ENCODE measurements around the gene FAIM2. TPM values are rescaled to one million over a fixed set of nuclear protein-coding genes. Genes with fewer than 3 reads are reported as not detected.

FAIM2 gene
- total and polyA plus RNA-seq, 3 experiments from 2014 or later = 0.39 to 0.72 (median 0.44) TPM

DNA sequence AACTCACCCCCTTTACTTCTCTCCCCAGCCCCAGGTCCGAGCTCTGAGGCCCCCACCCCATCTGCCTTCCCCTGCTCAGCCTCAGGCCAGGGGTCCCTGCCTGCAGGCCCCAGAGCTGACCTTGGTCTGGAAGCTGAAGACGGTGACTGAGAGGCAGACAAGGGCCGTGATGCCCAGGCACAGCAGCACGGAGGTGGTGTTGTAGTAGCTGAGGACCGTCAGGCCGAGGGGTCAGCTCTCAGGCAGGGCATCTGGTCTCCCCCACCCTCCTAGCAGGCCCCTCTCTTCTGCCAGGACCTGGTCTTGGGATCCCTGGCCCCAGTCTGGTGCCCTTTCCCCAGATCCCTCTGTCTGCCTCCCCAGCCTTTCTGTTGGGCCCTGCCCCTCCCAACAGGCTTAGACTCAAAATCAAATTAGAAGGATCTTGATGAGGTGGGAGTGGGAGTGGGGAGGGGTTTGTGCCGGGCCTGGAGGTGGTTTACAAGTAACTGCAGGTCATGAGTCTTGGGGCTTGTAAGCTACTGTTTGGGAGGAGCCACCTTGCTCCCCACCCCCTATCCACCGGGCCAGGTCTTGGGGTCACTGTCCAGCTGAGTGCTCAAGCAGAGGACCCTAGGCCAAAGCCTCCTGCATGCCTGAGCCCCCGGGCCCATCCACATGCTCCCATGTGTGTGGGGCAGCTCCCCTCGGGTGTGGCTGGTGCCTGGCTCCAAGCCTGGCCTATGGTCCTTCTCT, 14.2 kb downstream of the FAIM2 start:
- POLR2A ChIA-PET = no interaction called here
- H3K4me3 Mint-ChIP-seq = no peak overlapping the region
- no peak overlapping the region for H3K27ac ChIP-seq (ENCODE audit: low read depth, low read length)
- peaks cover 11 to 27% of the 10 kb centered on the region in 2 donors for H3K27me3 Mint-ChIP-seq
- DNase-seq = no peak
- no peaks in the 10 kb centered on the region for H3K9me3 ChIP-seq (ENCODE audit: low read length)
- H3K4me3 ChIP-seq (ENCODE audit: low read length) = no peak overlapping the region
- H3K4me1 ChIP-seq (ENCODE audit: insufficient read depth, low read length) = no peaks in the 10 kb centered on the region
- H3K4me1 Mint-ChIP-seq = no peaks in the 10 kb centered on the region
- H3K36me3 ChIP-seq (ENCODE audit: insufficient read depth, low read length) = no peaks in the 10 kb centered on the region
- H3K9me3 Mint-ChIP-seq = no peaks in the 10 kb centered on the region
- no peaks in the 10 kb centered on the region for H3K27me3 ChIP-seq (ENCODE audit: insufficient read depth, low read length, poor library complexity, severe bottlenecking)
- H3K36me3 Mint-ChIP-seq = no peaks in the 10 kb centered on the region
- CTCF ChIA-PET = no interaction called here
- peak overlapping the region in 2 of 8 donors; percentile 22 to 43 for H3K27ac Mint-ChIP-seq

DNA sequence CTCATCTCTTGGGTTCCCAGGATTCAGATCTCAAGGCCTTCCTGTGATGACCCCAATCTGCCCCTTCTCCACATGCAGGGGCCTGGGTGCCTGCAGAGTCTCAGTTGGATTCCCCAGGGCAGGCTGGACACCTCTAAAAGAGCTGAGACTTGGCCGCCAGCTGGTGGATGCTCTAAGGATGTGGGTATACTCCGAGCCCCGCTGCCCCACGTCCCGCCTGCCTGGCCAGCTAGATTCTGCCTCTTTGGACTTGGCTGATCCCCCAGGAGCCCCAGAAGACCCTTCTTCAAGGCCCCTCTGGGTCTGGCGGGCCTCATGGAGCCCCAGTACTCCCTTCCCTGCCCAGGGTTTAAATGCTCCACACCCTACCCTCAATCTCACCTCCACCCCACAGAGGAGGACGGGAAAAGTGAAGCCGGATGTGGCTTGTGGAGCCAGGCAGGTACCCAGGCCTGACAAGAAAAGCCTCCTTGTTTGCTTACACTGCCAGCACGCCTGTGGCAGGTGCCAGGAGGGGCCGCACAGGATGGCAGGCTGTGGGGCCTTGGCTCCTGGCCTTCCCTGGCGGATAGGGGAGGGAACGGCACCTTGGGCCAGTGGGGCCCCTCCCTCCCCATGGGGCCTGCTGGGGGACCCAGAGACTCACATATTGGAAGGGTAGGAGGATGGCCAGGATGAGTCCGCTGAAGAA, 15.1 kb downstream of the FAIM2 start:
- no peaks in the 10 kb centered on the region for H3K36me3 Mint-ChIP-seq
- DNase-seq = no peak
- no peaks in the 10 kb centered on the region for H3K9me3 ChIP-seq (ENCODE audit: low read length)
- H3K27me3 ChIP-seq (ENCODE audit: insufficient read depth, low read length, poor library complexity, severe bottlenecking) = no peaks in the 10 kb centered on the region
- no peaks in the 10 kb centered on the region for H3K4me1 Mint-ChIP-seq
- H3K4me1 ChIP-seq (ENCODE audit: insufficient read depth, low read length) = no peaks in the 10 kb centered on the region
- H3K27me3 Mint-ChIP-seq = peaks cover 9 to 32% of the 10 kb centered on the region in 2 donors
- H3K27ac ChIP-seq (ENCODE audit: low read depth, low read length) = no peak overlapping the region
- no peaks in the 10 kb centered on the region for H3K9me3 Mint-ChIP-seq
- no peak overlapping the region for H3K27ac Mint-ChIP-seq
- ChIA-PET POLR2A (no interaction called here), CTCF (no interaction called here)
- H3K4me3 Mint-ChIP-seq = no peak overlapping the region
- H3K4me3 ChIP-seq (ENCODE audit: low read length) = no peak overlapping the region
- no peaks in the 10 kb centered on the region for H3K36me3 ChIP-seq (ENCODE audit: insufficient read depth, low read length)

DNA sequence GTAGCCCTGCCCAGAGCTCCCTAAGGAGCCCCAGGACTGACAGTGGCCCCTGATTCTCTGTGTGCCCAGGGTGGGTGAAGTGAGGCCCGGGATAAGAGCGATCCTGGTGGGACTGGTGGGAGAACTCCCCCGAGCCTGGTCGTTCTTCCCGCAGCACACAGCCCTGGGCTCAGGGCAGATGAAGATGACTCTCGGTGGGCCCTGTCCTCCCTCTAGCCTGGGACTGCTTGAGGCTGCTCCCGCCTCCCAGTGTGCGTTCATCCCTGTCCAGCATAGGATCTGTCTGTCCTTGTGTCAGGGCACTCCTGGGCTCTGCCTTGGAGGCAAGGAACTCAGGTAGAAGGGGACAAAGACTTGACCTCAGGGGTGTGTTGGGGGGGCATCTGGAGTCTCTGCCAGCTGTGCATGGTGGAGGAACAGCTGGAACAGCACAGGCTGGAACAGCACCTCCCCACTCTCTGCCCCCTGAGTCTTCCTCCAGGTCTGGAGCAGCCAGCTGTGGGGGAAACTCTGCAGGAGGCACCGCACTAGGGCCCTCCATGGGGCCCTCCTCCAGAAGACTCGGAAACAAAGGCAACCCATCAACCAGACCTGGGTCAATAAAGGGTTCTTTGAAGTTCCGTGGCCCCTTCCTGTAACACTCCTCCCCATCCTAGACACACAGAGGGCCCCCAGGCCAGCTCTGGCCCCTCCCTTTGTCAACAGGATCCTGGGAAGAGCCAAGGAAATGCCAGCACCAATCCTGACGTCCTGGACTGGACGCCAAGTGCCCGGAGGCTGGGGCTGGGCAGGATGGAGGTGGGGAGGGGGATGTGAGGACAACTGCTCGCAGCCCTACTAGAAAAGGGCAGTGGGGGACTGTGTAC, 15.9 kb downstream of the FAIM2 start:
- Mint-ChIP-seq H3K4me3 (no peak overlapping the region), H3K27me3 (peaks cover 9 to 32% of the 10 kb centered on the region in 2 donors), H3K36me3 (no peaks in the 10 kb centered on the region), H3K27ac (peak overlapping the region in 1 of 8 donors; percentile 26), H3K9me3 (no peaks in the 10 kb centered on the region), H3K4me1 (no peaks in the 10 kb centered on the region)
- Histone ChIP-seq H3K4me1 (ENCODE audit: insufficient read depth, low read length) (no peaks in the 10 kb centered on the region), H3K36me3 (ENCODE audit: insufficient read depth, low read length) (no peaks in the 10 kb centered on the region), H3K4me3 (ENCODE audit: low read length) (no peak overlapping the region), H3K27ac (ENCODE audit: low read depth, low read length) (no peak overlapping the region), H3K27me3 (ENCODE audit: insufficient read depth, low read length, poor library complexity, severe bottlenecking) (no peaks in the 10 kb centered on the region), H3K9me3 (ENCODE audit: low read length) (no peaks in the 10 kb centered on the region)
- ChIA-PET CTCF (interaction anchor here (1.5 kb wide), 1 partner anchor 21 kb away, joined by 8 read pairs; no protein-coding TSS in a partner anchor), POLR2A (no interaction called here)
- DNase-seq = no peak

DNA sequence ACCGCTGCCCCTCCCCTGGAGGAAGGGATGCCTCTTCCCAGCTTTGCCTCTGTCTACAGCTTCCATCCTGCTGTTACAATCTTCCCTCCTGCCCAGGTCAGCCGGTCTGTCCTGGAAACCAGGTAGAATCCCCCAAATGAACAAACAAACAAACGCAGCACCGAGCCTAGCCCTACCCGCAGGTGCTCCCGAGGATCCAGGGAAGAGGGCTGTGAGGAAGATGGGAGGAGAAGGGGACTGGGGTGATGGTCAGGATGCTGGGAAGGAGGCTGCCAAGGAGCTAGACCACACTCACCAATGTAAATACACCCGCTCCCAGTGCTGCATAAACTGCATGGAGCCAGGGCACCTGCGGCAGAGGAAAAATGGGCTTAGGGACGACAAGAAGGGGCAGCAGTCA, 16.6 kb downstream of the FAIM2 start:
- H3K9me3 Mint-ChIP-seq = no peaks in the 10 kb centered on the region
- peaks cover 9 to 29% of the 10 kb centered on the region in 2 donors for H3K27me3 Mint-ChIP-seq
- ChIA-PET POLR2A (no interaction called here), CTCF (interaction anchor here (1.5 kb wide), 1 partner anchor 20 kb away, joined by 8 read pairs; no protein-coding TSS in a partner anchor)
- no peak overlapping the region for H3K27ac Mint-ChIP-seq
- no peak overlapping the region for H3K4me3 Mint-ChIP-seq
- Histone ChIP-seq H3K27me3 (ENCODE audit: insufficient read depth, low read length, poor library complexity, severe bottlenecking) (no peaks in the 10 kb centered on the region), H3K4me1 (ENCODE audit: insufficient read depth, low read length) (no peaks in the 10 kb centered on the region), H3K36me3 (ENCODE audit: insufficient read depth, low read length) (no peaks in the 10 kb centered on the region), H3K27ac (ENCODE audit: low read depth, low read length) (no peak overlapping the region), H3K9me3 (ENCODE audit: low read length) (no peaks in the 10 kb centered on the region), H3K4me3 (ENCODE audit: low read length) (no peak overlapping the region)
- no peaks in the 10 kb centered on the region for H3K36me3 Mint-ChIP-seq
- DNase-seq = no peak
- no peaks in the 10 kb centered on the region for H3K4me1 Mint-ChIP-seq

DNA sequence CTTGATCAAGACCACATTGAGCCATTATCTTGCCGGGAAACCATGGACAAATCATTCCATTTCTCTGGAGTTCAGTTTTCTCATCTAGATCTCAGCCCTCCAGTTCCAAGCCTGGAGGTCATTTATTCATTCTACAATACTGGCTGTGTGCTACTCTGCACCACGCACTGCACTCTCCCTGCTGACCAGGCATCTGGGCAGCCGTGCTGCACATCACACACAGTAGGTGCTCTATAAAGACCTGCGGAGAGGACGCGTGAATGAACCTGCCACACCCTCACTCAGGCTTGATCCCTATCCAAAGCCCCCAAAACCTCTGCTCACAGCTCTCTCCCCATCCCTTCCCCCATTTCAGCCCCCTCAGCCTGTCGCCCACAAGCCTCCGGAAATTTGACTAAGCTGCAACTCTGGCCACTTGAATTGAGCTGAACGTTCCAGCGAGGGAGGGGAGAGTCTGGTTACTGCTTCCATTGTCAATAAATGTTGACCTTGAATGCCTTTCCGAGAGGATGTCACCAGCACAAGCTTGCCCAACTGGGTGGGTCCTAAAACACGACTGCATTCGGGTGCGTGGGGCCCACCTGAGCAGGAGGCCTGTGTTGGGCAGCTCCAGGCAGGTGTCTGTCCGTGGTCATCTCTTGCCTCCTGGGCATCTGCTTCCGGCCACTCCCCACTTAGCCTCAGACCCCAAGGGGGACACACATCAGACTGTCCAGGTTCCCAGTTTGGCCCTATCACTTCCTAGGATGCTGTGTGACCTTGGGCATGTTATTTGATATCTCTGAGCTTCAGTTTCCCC, 17.8 kb downstream of the FAIM2 start:
- Histone ChIP-seq H3K9me3 (ENCODE audit: low read length) (no peaks in the 10 kb centered on the region), H3K4me1 (ENCODE audit: insufficient read depth, low read length) (no peaks in the 10 kb centered on the region), H3K27me3 (ENCODE audit: insufficient read depth, low read length, poor library complexity, severe bottlenecking) (no peaks in the 10 kb centered on the region), H3K4me3 (ENCODE audit: low read length) (no peak overlapping the region), H3K27ac (ENCODE audit: low read depth, low read length) (no peak overlapping the region), H3K36me3 (ENCODE audit: insufficient read depth, low read length) (no peaks in the 10 kb centered on the region)
- DNase-seq = no peak
- Mint-ChIP-seq H3K36me3 (no peaks in the 10 kb centered on the region), H3K4me3 (no peak overlapping the region), H3K4me1 (no peaks in the 10 kb centered on the region), H3K9me3 (no peaks in the 10 kb centered on the region), H3K27ac (no peak overlapping the region), H3K27me3 (peaks cover 9 to 28% of the 10 kb centered on the region in 2 donors)
- ChIA-PET POLR2A (no interaction called here), CTCF (interaction anchor here (1.5 kb wide), 1 partner anchor 19 kb away, joined by 8 read pairs; no protein-coding TSS in a partner anchor)

DNA sequence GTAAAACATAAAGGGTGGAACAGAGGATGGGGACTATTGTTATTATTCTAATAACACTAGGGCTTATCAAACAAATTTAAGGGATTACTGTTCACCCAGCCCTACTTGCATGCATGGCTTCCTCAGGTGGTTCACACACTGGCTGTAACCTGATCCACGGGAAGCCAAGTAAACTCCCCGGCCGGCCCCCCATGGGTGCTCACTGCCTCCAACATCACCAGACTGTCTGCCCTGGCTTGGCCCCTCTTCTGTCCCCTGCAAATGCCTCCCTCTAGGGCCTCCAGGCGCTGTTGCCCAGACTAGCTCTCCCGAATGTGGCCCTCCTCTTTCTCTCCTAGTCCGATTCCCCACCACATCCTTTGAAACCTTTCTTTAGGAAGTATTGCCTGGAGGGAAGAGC, 18.6 kb downstream of the FAIM2 start:
- Mint-ChIP-seq H3K36me3 (no peaks in the 10 kb centered on the region), H3K4me3 (no peak overlapping the region), H3K9me3 (no peaks in the 10 kb centered on the region), H3K4me1 (no peaks in the 10 kb centered on the region), H3K27ac (no peak overlapping the region), H3K27me3 (peaks cover 6 to 24% of the 10 kb centered on the region in 2 donors)
- H3K4me3 ChIP-seq (ENCODE audit: low read length) = no peak overlapping the region
- no peaks in the 10 kb centered on the region for H3K4me1 ChIP-seq (ENCODE audit: insufficient read depth, low read length)
- ChIA-PET CTCF (no interaction called here), POLR2A (no interaction called here)
- H3K9me3 ChIP-seq (ENCODE audit: low read length) = no peaks in the 10 kb centered on the region
- no peak for DNase-seq
- no peak overlapping the region for H3K27ac ChIP-seq (ENCODE audit: low read depth, low read length)
- H3K27me3 ChIP-seq (ENCODE audit: insufficient read depth, low read length, poor library complexity, severe bottlenecking) = no peaks in the 10 kb centered on the region
- H3K36me3 ChIP-seq (ENCODE audit: insufficient read depth, low read length) = no peaks in the 10 kb centered on the region

DNA sequence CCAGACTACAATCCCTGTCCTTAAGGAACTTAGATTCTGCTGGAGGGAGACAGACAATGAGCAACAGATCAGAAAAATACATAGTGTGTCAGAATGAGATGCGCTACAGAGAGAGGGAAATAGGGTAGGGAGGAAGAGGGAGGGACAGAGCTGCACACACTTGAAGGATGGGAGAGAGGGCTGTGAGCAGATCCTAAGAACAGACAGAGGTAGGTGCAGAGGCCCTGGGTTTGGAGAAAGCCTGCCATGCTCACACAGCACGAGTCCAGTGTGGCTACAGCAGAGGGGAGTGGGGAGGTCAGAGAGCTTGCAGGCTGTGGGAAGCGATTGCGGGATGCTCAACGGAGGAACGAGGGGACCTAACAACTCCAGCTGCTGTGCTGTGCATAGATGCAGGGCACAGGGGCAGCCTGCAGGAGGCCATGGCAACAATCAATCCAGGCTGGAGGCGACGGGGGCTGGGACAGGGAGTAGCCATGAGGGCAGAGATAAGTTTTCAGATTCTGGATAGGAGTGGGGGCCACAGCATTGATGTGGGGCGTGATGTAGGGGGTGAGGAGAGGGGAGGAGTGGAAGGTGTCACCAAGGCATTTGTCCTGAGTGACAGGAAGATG, 20.7 kb downstream of the FAIM2 start:
- no peaks in the 10 kb centered on the region for H3K27me3 ChIP-seq (ENCODE audit: insufficient read depth, low read length, poor library complexity, severe bottlenecking)
- H3K36me3 ChIP-seq (ENCODE audit: insufficient read depth, low read length) = no peaks in the 10 kb centered on the region
- H3K4me1 ChIP-seq (ENCODE audit: insufficient read depth, low read length) = no peaks in the 10 kb centered on the region
- Mint-ChIP-seq H3K4me1 (no peaks in the 10 kb centered on the region), H3K27ac (peak overlapping the region in 1 of 8 donors; percentile 29), H3K36me3 (no peaks in the 10 kb centered on the region), H3K4me3 (no peak overlapping the region), H3K9me3 (no peaks in the 10 kb centered on the region), H3K27me3 (peaks cover 6 to 23% of the 10 kb centered on the region in 2 donors)
- no peak for DNase-seq
- ChIA-PET CTCF (no interaction called here), POLR2A (interaction anchor here (0.6 kb wide), 1 partner anchor 1069 kb away, joined by 3 read pairs; no protein-coding TSS in a partner anchor)
- no peak overlapping the region for H3K27ac ChIP-seq (ENCODE audit: low read depth, low read length)
- no peak overlapping the region for H3K4me3 ChIP-seq (ENCODE audit: low read length)
- no peaks in the 10 kb centered on the region for H3K9me3 ChIP-seq (ENCODE audit: low read length)
